Uterus (tissue), 4 donors: ENCODE measurements around the gene CD300LG. TPM values are rescaled to one million over a fixed set of nuclear protein-coding genes. Genes with fewer than 3 reads are reported as not detected.

ENCODE experiments used
- DNase-seq, 2 donors: peaks; one replicate each; pipeline ENCODE4 v3.0.0-alpha.2; 2019 to 2020
- H3K27ac ChIP-seq, 2 donors: fragments of 200-600 bp; sonication (generic); 1 replicate in 1 of 2; 2 replicates in 1 of 2; pipeline ENCODE4 v1.5.1; 2016 to 2018
- H3K27me3 ChIP-seq, 2 donors: fragments of 200-600 bp; sonication (generic); one replicate each; pipeline ENCODE4 v1.5.1; 2018 to 2019; ENCODE audit warnings: control low read depth in 1 of 2
- H3K36me3 ChIP-seq, 2 donors: fragments of 200-600 bp; sonication (generic); one replicate each; pipeline ENCODE4 v1.5.1; 2019; ENCODE audit warnings: control low read depth in 1 of 2
- H3K4me1 ChIP-seq, 2 donors: fragments of 200-600 bp; sonication (generic); one replicate each; pipeline ENCODE4 v1.5.1; 2018 to 2019; ENCODE audit warnings: control low read depth in 1 of 2
- H3K4me3 ChIP-seq, 2 donors: fragments of 200-600 bp; sonication (generic); 1 replicate in 1 of 2; 2 replicates in 1 of 2; pipeline ENCODE4 v1.5.1; 2018 to 2019; ENCODE audit warnings: mild to moderate bottlenecking in 1 of 2
- H3K9me3 ChIP-seq, 2 donors: fragments of 200-600 bp; sonication (generic); one replicate each; pipeline ENCODE4 v1.5.1; 2019; ENCODE audit warnings: control low read depth in 1 of 2
- CTCF ChIP-seq, 4 experiments: fragments of 200-600 bp in 2 of 4; fragments of 450-650 bp in 2 of 4; sonication (generic) in 2 of 4; IDR thresholded peaks; one replicate each; pipeline ENCODE4 v1.5.1; 2016 to 2019; ENCODE audit warnings: antibody characterized with exemption in 4 of 4, mild to moderate bottlenecking in 2 of 4, moderate library complexity in 1 of 4
- POLR2A ChIP-seq, 2 donors: fragments of 450-650 bp; IDR thresholded peaks; one replicate each; pipeline ENCODE4 v1.6.1; 2016; ENCODE audit warnings: antibody characterized with exemption in 2 of 2, mild to moderate bottlenecking in 1 of 2, moderate library complexity in 1 of 2
- intact Hi-C: fragments of 100-400 bp; cut with DNase I; formaldehyde crosslinking; loops from one replicate; pipeline ENCODE4 v1.15.1; 2023; ENCODE audit warnings: low total_unique reads
- total RNA-seq, 4 donors: library from RNA; depleted of rRNA in 3 of 4; stranded (reverse); fragments of >200 nt in 3 of 4; gene quantifications; one replicate each; pipeline versions ENCODE4 v1.1.0 to v1.2.4, GENCODE V29; 2014 to 2023
- donor health status: DM: yes; HTN: yes; CAD: no.

Gene CD300LG
- total RNA-seq, 4 donors from 2014 or later = 2.1 to 6.5 (median 6.2) TPM; not detected in 1

GRCh38 chr17:43849116-43849515 lies 2.1 kb downstream of the CD300LG start:
- Histone ChIP-seq H3K27ac (no peak overlapping the region), H3K4me1 (no peaks in the 10 kb centered on the region), H3K36me3 (no peaks in the 10 kb centered on the region), H3K9me3 (no peaks in the 10 kb centered on the region), H3K4me3 (no peak overlapping the region), H3K27me3 (no peaks in the 10 kb centered on the region)
- TF ChIP-seq CTCF (IDR thresholded peaks at IDR 0.05) (no peak), POLR2A (IDR thresholded peaks at IDR 0.05) (no peak)
- intact Hi-C loops = loop anchor here (10.0 kb wide), 1 partner anchor 154 kb away; no protein-coding TSS in a partner anchor
- DNase-seq = no peak

GRCh38 chr17:43852571-43852970 lies 5.6 kb downstream of the CD300LG start:
- intact Hi-C loops = no loop called here
- no peak overlapping the region for H3K4me3 ChIP-seq
- TF ChIP-seq CTCF (IDR thresholded peaks at IDR 0.05) (no peak), POLR2A (IDR thresholded peaks at IDR 0.05) (no peak)
- no peaks in the 10 kb centered on the region for H3K9me3 ChIP-seq
- H3K27me3 ChIP-seq = no peaks in the 10 kb centered on the region
- DNase-seq = no peak
- no peaks in the 10 kb centered on the region for H3K36me3 ChIP-seq
- H3K4me1 ChIP-seq = no peaks in the 10 kb centered on the region
- H3K27ac ChIP-seq = no peak overlapping the region

GRCh38 chr17:43853546-43853945 lies 6.6 kb downstream of the CD300LG start:
- DNase-seq = no peak
- Histone ChIP-seq H3K27ac (no peak overlapping the region), H3K4me3 (no peak overlapping the region), H3K4me1 (no peaks in the 10 kb centered on the region), H3K9me3 (no peaks in the 10 kb centered on the region), H3K36me3 (no peaks in the 10 kb centered on the region), H3K27me3 (no peaks in the 10 kb centered on the region)
- no peak for TF ChIP-seq CTCF (IDR thresholded peaks at IDR 0.05)
- no peak for TF ChIP-seq POLR2A (IDR thresholded peaks at IDR 0.05)
- intact Hi-C loops = no loop called here

GRCh38 chr17:43854498-43854897 lies 7.5 kb downstream of the CD300LG start:
- no peak overlapping the region for H3K27ac ChIP-seq
- H3K9me3 ChIP-seq = no peaks in the 10 kb centered on the region
- no peaks in the 10 kb centered on the region for H3K4me1 ChIP-seq
- no peak for DNase-seq
- H3K36me3 ChIP-seq = no peaks in the 10 kb centered on the region
- intact Hi-C loops = no loop called here
- no peaks in the 10 kb centered on the region for H3K27me3 ChIP-seq
- H3K4me3 ChIP-seq = no peak overlapping the region
- no peak for TF ChIP-seq CTCF (IDR thresholded peaks at IDR 0.05)

- Histone ChIP-seq H3K27me3 (no peaks in the 10 kb centered on the region), H3K9me3 (no peaks in the 10 kb centered on the region), H3K4me3 (no peak overlapping the region), H3K36me3 (no peaks in the 10 kb centered on the region), H3K27ac (no peak overlapping the region), H3K4me1 (no peaks in the 10 kb centered on the region)
- intact Hi-C loops = no loop called here
- TF ChIP-seq POLR2A (IDR thresholded peaks at IDR 0.05) = no peak
- TF ChIP-seq CTCF (IDR thresholded peaks at IDR 0.05) = no peak
- no peak for DNase-seq
These were observed 8.1 kb downstream of the CD300LG start for GRCh38 chr17:43855061-43855460.
